Measurements from ENCODE around the gene ANKS1B.

ANKS1B gene

GRCh38 chr12:98821866-98822265 lies 1162.9 kb downstream of the ANKS1B start:
- no peak for DNase-seq (ENCODE audit: low read depth, low spot score)

GRCh38 chr12:98821232-98821631 lies 1163.5 kb downstream of the ANKS1B start:
- DNase-seq (ENCODE audit: low read depth, low spot score), result no peak

GRCh38 chr12:98819821-98820404 lies 1164.8 kb downstream of the ANKS1B start:
- DNase-seq (ENCODE audit: low read depth, low spot score), result no peak

- DNase-seq (ENCODE audit: low read depth, low spot score), result no peak
These were observed 1165.7 kb downstream of the ANKS1B start for GRCh38 chr12:98819071-98819470.

GRCh38 chr12:98818239-98818638 lies 1166.5 kb downstream of the ANKS1B start:
- DNase-seq (ENCODE audit: low read depth, low spot score), result no peak

GRCh38 chr12:98817742-98818141 lies 1167.0 kb downstream of the ANKS1B start:
- DNase-seq (ENCODE audit: low read depth, low spot score), result no peak

- no peak for DNase-seq (ENCODE audit: low read depth, low spot score)
These were observed 1168.0 kb downstream of the ANKS1B start for GRCh38 chr12:98816720-98817119.

- no peak for DNase-seq (ENCODE audit: low read depth, low spot score)
These were observed 1170.5 kb downstream of the ANKS1B start for GRCh38 chr12:98814254-98814653.

- DNase-seq (ENCODE audit: low read depth, low spot score), result no peak
These were observed 1172.5 kb downstream of the ANKS1B start for GRCh38 chr12:98812225-98812624.

- no peak for DNase-seq (ENCODE audit: low read depth, low spot score)
These were observed 1176.4 kb downstream of the ANKS1B start for GRCh38 chr12:98808243-98808875.

- no peak for DNase-seq (ENCODE audit: low read depth, low spot score)
These were observed 1177.5 kb downstream of the ANKS1B start for GRCh38 chr12:98807187-98807586.

- DNase-seq (ENCODE audit: low read depth, low spot score), result no peak
These were observed 1181.1 kb downstream of the ANKS1B start for GRCh38 chr12:98803468-98804209.

- no peak for DNase-seq (ENCODE audit: low read depth, low spot score)
These were observed 1184.9 kb downstream of the ANKS1B start for GRCh38 chr12:98799822-98800221.

GRCh38 chr12:98799146-98799810 lies 1185.5 kb downstream of the ANKS1B start:
- DNase-seq (ENCODE audit: low read depth, low spot score), result no peak

- DNase-seq (ENCODE audit: low read depth, low spot score), result no peak
These were observed 1187.5 kb downstream of the ANKS1B start for GRCh38 chr12:98797200-98797599.

- DNase-seq (ENCODE audit: low read depth, low spot score), result no peak
These were observed 1188.0 kb downstream of the ANKS1B start for GRCh38 chr12:98796745-98797144.

- no peak for DNase-seq (ENCODE audit: low read depth, low spot score)
These were observed 1191.6 kb downstream of the ANKS1B start for GRCh38 chr12:98793121-98793520.

- no peak for DNase-seq (ENCODE audit: low read depth, low spot score)
These were observed 1193.3 kb downstream of the ANKS1B start for GRCh38 chr12:98791406-98791805.

- DNase-seq (ENCODE audit: low read depth, low spot score), result no peak
These were observed 1196.3 kb downstream of the ANKS1B start for GRCh38 chr12:98788396-98788795.

GRCh38 chr12:98786653-98787052 lies 1198.1 kb downstream of the ANKS1B start:
- no peak for DNase-seq (ENCODE audit: low read depth, low spot score)

- DNase-seq (ENCODE audit: low read depth, low spot score), result no peak
These were observed 1201.3 kb downstream of the ANKS1B start for GRCh38 chr12:98783420-98783819.

GRCh38 chr12:98780261-98780660 lies 1204.5 kb downstream of the ANKS1B start:
- DNase-seq (ENCODE audit: low read depth, low spot score), result no peak

Measured in iPS DF 19.7 (cell line).